ENCODE measurements around the gene SDK2. TPM values are rescaled to one million over a fixed set of nuclear protein-coding genes. Genes with fewer than 3 reads are reported as not detected.

The SDK2 gene
- total RNA-seq, 1 donor from 2014 or later, result 11.2 TPM

GRCh38 chr17:73691321-73691766 lies 47.1 kb upstream of the SDK2 start:
- Histone ChIP-seq H3K4me1 (ENCODE audit: insufficient read depth, low read length) (no peaks in the 10 kb centered on the region), H2AFZ (ENCODE audit: low read depth, low read length) (no peak overlapping the region), H3K9me3 (ENCODE audit: insufficient read depth, low read depth, low read length) (peaks cover 2% of the 10 kb centered on the region), H3K36me3 (ENCODE audit: insufficient read depth, low read length) (no peaks in the 10 kb centered on the region), H4K20me1 (ENCODE audit: insufficient read depth, low read length) (no peaks in the 10 kb centered on the region), H3K27me3 (ENCODE audit: insufficient read depth, low read length) (no peaks in the 10 kb centered on the region), H3K9ac (ENCODE audit: low read length) (no peak overlapping the region), H3K4me2 (ENCODE audit: low read length) (no peak overlapping the region), H3K4me3 (ENCODE audit: insufficient read depth, low read depth, low read length) (no peak overlapping the region), H3K79me2 (ENCODE audit: insufficient read depth, low read length) (no peaks in the 10 kb centered on the region), H3K27ac (ENCODE audit: low read depth, low read length) (no peak overlapping the region)
- no peak for DNase-seq (ENCODE audit: low read depth)
- peaks cover 58% of the 10 kb centered on the region for H3K27me3 Mint-ChIP-seq (ENCODE audit: low read depth, unreplicated experiment)
- H3K36me3 Mint-ChIP-seq (ENCODE audit: low read depth, unreplicated experiment), result no peaks in the 10 kb centered on the region
- peaks cover 5% of the 10 kb centered on the region for H3K9me3 Mint-ChIP-seq (ENCODE audit: unreplicated experiment)
- H3K27ac Mint-ChIP-seq (ENCODE audit: unreplicated experiment), result peak overlapping the region; percentile 62
- H3K4me3 Mint-ChIP-seq (ENCODE audit: unreplicated experiment), result no peak overlapping the region
- H3K4me1 Mint-ChIP-seq (ENCODE audit: low read depth, unreplicated experiment), result peaks cover 4% of the 10 kb centered on the region
- TF ChIP-seq, protein P1, sequence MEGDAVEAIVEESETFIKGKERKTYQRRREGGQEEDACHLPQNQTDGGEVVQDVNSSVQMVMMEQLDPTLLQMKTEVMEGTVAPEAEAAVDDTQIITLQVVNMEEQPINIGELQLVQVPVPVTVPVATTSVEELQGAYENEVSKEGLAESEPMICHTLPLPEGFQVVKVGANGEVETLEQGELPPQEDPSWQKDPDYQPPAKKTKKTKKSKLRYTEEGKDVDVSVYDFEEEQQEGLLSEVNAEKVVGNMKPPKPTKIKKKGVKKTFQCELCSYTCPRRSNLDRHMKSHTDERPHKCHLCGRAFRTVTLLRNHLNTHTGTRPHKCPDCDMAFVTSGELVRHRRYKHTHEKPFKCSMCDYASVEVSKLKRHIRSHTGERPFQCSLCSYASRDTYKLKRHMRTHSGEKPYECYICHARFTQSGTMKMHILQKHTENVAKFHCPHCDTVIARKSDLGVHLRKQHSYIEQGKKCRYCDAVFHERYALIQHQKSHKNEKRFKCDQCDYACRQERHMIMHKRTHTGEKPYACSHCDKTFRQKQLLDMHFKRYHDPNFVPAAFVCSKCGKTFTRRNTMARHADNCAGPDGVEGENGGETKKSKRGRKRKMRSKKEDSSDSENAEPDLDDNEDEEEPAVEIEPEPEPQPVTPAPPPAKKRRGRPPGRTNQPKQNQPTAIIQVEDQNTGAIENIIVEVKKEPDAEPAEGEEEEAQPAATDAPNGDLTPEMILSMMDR (IDR thresholded peaks at IDR 0.05; ENCODE audit: insufficient read depth, low read depth, low read length), result no peak
- TF ChIP-seq EZH2 (IDR thresholded peaks at IDR 0.05; ENCODE audit: insufficient read depth, low read length), result no peak
- FAIRE-seq, result no peak

- H3K27me3 Mint-ChIP-seq (ENCODE audit: low read depth, unreplicated experiment), result peaks cover 58% of the 10 kb centered on the region
- H3K4me3 ChIP-seq (ENCODE audit: insufficient read depth, low read depth, low read length), result no peak overlapping the region
- no peaks in the 10 kb centered on the region for H3K9me3 ChIP-seq (ENCODE audit: insufficient read depth, low read depth, low read length)
- no peak overlapping the region for H3K9ac ChIP-seq (ENCODE audit: low read length)
- no peaks in the 10 kb centered on the region for H4K20me1 ChIP-seq (ENCODE audit: insufficient read depth, low read length)
- H3K36me3 Mint-ChIP-seq (ENCODE audit: low read depth, unreplicated experiment), result no peaks in the 10 kb centered on the region
- no peak overlapping the region for H3K4me2 ChIP-seq (ENCODE audit: low read length)
- TF ChIP-seq, protein P1 (IDR thresholded peaks at IDR 0.05; ENCODE audit: insufficient read depth, low read depth, low read length), result no peak
- TF ChIP-seq EZH2 (IDR thresholded peaks at IDR 0.05; ENCODE audit: insufficient read depth, low read length), result no peak
- no peak overlapping the region for H3K4me3 Mint-ChIP-seq (ENCODE audit: unreplicated experiment)
- H3K4me1 Mint-ChIP-seq (ENCODE audit: low read depth, unreplicated experiment), result peaks cover 4% of the 10 kb centered on the region
- H3K9me3 Mint-ChIP-seq (ENCODE audit: unreplicated experiment), result peaks cover 5% of the 10 kb centered on the region
- H3K36me3 ChIP-seq (ENCODE audit: insufficient read depth, low read length), result no peaks in the 10 kb centered on the region
- H3K27ac Mint-ChIP-seq (ENCODE audit: unreplicated experiment), result no peak overlapping the region
- H2AFZ ChIP-seq (ENCODE audit: low read depth, low read length), result no peak overlapping the region
- FAIRE-seq, result no peak
- DNase-seq (ENCODE audit: low read depth), result no peak
- no peaks in the 10 kb centered on the region for H3K27me3 ChIP-seq (ENCODE audit: insufficient read depth, low read length)
- no peak overlapping the region for H3K27ac ChIP-seq (ENCODE audit: low read depth, low read length)
- no peaks in the 10 kb centered on the region for H3K4me1 ChIP-seq (ENCODE audit: insufficient read depth, low read length)
- no peaks in the 10 kb centered on the region for H3K79me2 ChIP-seq (ENCODE audit: insufficient read depth, low read length)
Observed at GRCh38 chr17:73690676-73691075, 46.4 kb upstream of the SDK2 start.

DNA sequence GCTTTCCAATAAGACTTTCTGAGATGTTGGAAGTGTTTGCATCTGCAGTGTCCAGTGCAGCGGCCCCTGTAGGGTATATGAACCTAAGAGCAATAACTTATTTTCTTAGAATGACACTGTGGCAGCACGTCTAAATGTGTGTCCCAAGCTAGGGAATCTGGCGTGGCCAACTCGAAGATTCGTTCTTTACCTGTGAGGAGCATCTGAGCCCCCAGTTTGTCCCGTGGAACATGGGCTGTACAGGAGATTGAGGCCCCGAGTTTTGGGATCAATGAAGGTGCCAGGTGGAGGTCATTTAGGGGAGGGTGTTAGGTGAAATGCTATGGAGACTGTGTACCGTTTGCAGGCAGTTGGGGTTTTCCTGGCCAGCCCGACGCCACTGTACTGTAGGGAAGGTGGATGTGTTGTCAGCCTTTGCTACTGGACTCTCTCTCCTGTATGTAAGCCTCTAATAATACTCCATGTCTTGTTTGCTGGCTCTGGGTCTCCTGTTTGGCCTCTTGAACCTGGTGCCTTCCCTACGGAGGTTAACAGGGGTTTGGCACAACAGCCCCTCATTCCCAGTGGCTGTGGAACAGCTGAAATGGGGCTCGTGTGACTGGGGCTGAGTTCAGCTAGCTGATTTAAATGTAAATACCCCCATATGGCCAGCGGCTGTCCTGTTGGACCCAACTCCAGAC lies 45.5 kb upstream of the SDK2 start:
- TF ChIP-seq, protein P1 (IDR thresholded peaks at IDR 0.05; ENCODE audit: insufficient read depth, low read depth, low read length), result no peak
- no peak for TF ChIP-seq EZH2 (IDR thresholded peaks at IDR 0.05; ENCODE audit: insufficient read depth, low read length)
- Histone ChIP-seq H3K4me1 (ENCODE audit: insufficient read depth, low read length) (no peaks in the 10 kb centered on the region), H4K20me1 (ENCODE audit: insufficient read depth, low read length) (no peaks in the 10 kb centered on the region), H3K4me2 (ENCODE audit: low read length) (no peak overlapping the region), H3K9me3 (ENCODE audit: insufficient read depth, low read depth, low read length) (no peaks in the 10 kb centered on the region), H3K4me3 (ENCODE audit: insufficient read depth, low read depth, low read length) (no peak overlapping the region), H3K36me3 (ENCODE audit: insufficient read depth, low read length) (no peaks in the 10 kb centered on the region), H3K27ac (ENCODE audit: low read depth, low read length) (no peak overlapping the region), H2AFZ (ENCODE audit: low read depth, low read length) (no peak overlapping the region), H3K9ac (ENCODE audit: low read length) (no peak overlapping the region), H3K79me2 (ENCODE audit: insufficient read depth, low read length) (no peaks in the 10 kb centered on the region), H3K27me3 (ENCODE audit: insufficient read depth, low read length) (no peaks in the 10 kb centered on the region)
- FAIRE-seq, result no peak
- peaks cover 5% of the 10 kb centered on the region for H3K9me3 Mint-ChIP-seq (ENCODE audit: unreplicated experiment)
- H3K27ac Mint-ChIP-seq (ENCODE audit: unreplicated experiment), result no peak overlapping the region
- no peak overlapping the region for H3K4me3 Mint-ChIP-seq (ENCODE audit: unreplicated experiment)
- peaks cover 4% of the 10 kb centered on the region for H3K4me1 Mint-ChIP-seq (ENCODE audit: low read depth, unreplicated experiment)
- no peak for DNase-seq (ENCODE audit: low read depth)
- H3K27me3 Mint-ChIP-seq (ENCODE audit: low read depth, unreplicated experiment), result peaks cover 59% of the 10 kb centered on the region
- H3K36me3 Mint-ChIP-seq (ENCODE audit: low read depth, unreplicated experiment), result no peaks in the 10 kb centered on the region
